CD14-positive monocyte (primary cell): ENCODE results near the gene RGS11. TPM values are rescaled to one million over a fixed set of nuclear protein-coding genes. Genes with fewer than 3 reads are reported as not detected.

Experiments
- DNase-seq, 3 donors: peaks; one replicate each; pipeline ENCODE4 v3.0.0-alpha.2; 2011 to 2022
- H2AFZ ChIP-seq: 2 replicates; pipeline ENCODE4 v1.6.0; 2012; ENCODE audit warnings: mild to moderate bottlenecking, low read depth, low read length, inconsistent platforms; ENCODE audit not compliant: insufficient read depth, poor library complexity, severe bottlenecking
- H3K27ac ChIP-seq, 2 donors: 1 replicate in 1 of 2; 2 replicates in 1 of 2; pipeline ENCODE4 v1.5.1; 2012 to 2013; ENCODE audit warnings: low read length in 2 of 2, control low read depth in 1 of 2, inconsistent platforms in 1 of 2, low read depth in 1 of 2, mild to moderate bottlenecking in 1 of 2
- H3K27me3 ChIP-seq, 2 donors: one replicate each; pipeline versions ENCODE4 v1.6.0 to v1.6.1; 2011 to 2013; ENCODE audit warnings: low read length in 2 of 2; ENCODE audit not compliant: control insufficient read depth in 2 of 2, insufficient read depth in 2 of 2
- H3K36me3 ChIP-seq, 2 donors: replicated peaks in 1 of 2; 1 replicate in 1 of 2; 2 replicates in 1 of 2; pipeline versions ENCODE4 v1.5.1 to v1.6.1; 2012 to 2013; ENCODE audit warnings: low read length in 2 of 2, control low read depth in 1 of 2, inconsistent platforms in 1 of 2, mild to moderate bottlenecking in 1 of 2; ENCODE audit not compliant: insufficient read depth in 2 of 2, control insufficient read depth in 1 of 2
- H3K4me1 ChIP-seq, 2 donors: 1 replicate in 1 of 2; 2 replicates in 1 of 2; pipeline versions ENCODE4 v1.5.1 to v1.6.1; 2012 to 2013; ENCODE audit warnings: low read length in 2 of 2, control low read depth in 1 of 2, inconsistent platforms in 1 of 2, mild to moderate bottlenecking in 1 of 2, moderate library complexity in 1 of 2; ENCODE audit not compliant: insufficient read depth in 2 of 2, control insufficient read depth in 1 of 2
- H3K4me2 ChIP-seq: replicated peaks from 2 replicates; pipeline ENCODE3; 2012; ENCODE audit warnings: low read length, moderate library complexity, mild to moderate bottlenecking; ENCODE audit not compliant: poor library complexity, severe bottlenecking; ENCODE audit errors: extremely low read depth
- H3K4me3 ChIP-seq, 3 experiments: fragments of 200-600 bp in 1 of 3; sonication (generic) in 1 of 3; replicated peaks in 1 of 3; 1 replicate in 2 of 3; 2 replicates in 1 of 3; pipeline ENCODE4 v1.5.1; 2011 to 2013; ENCODE audit warnings: low read length in 3 of 3, mild to moderate bottlenecking in 3 of 3, control low read depth in 2 of 3, low read depth in 2 of 3, inconsistent platforms in 1 of 3, moderate library complexity in 1 of 3
- H3K79me2 ChIP-seq: 2 replicates; pipeline ENCODE4 v1.6.0; 2012; ENCODE audit warnings: mild to moderate bottlenecking, control low read depth, inconsistent platforms, low read length, moderate library complexity; ENCODE audit not compliant: insufficient read depth
- H3K9ac ChIP-seq: 2 replicates; pipeline ENCODE4 v1.6.0; 2017; ENCODE audit warnings: low read length, mild to moderate bottlenecking; ENCODE audit not compliant: insufficient read depth, poor library complexity, severe bottlenecking
- H3K9me3 ChIP-seq, 2 donors: replicated peaks in 1 of 2; 1 replicate in 1 of 2; 2 replicates in 1 of 2; pipeline versions ENCODE4 v1.5.1 to v1.6.1; 2012 to 2013; ENCODE audit warnings: low read length in 2 of 2, control low read depth in 1 of 2; ENCODE audit not compliant: control insufficient read depth in 1 of 2, insufficient read depth in 1 of 2
- H4K20me1 ChIP-seq: 2 replicates; pipeline ENCODE4 v1.6.0; 2012; ENCODE audit warnings: mild to moderate bottlenecking, low read length, control low read depth, moderate library complexity; ENCODE audit not compliant: insufficient read depth
- H3K27ac Mint-ChIP-seq, 7 donors: one replicate each; pipeline ENCODE4 v1.8.0; 2020; ENCODE audit warnings: mild to moderate bottlenecking in 7 of 7, mixed read lengths in 7 of 7, moderate library complexity in 6 of 7, inconsistent platforms in 2 of 7
- H3K27me3 Mint-ChIP-seq, 3 donors: one replicate each; pipeline ENCODE4 v1.8.0; 2021 to 2022; ENCODE audit warnings: low read depth in 3 of 3, mild to moderate bottlenecking in 3 of 3, mixed read lengths in 3 of 3, moderate library complexity in 3 of 3, inconsistent platforms in 1 of 3
- H3K36me3 Mint-ChIP-seq, 2 donors: one replicate each; pipeline ENCODE4 v1.8.0; 2020; ENCODE audit warnings: mixed read lengths in 2 of 2, inconsistent platforms in 1 of 2, mild to moderate bottlenecking in 1 of 2
- H3K4me1 Mint-ChIP-seq: one replicate; pipeline ENCODE4 v1.8.0; 2020; ENCODE audit warnings: mild to moderate bottlenecking, mixed read lengths
- H3K4me3 Mint-ChIP-seq, 2 donors: one replicate each; pipeline ENCODE4 v1.8.0; 2020; ENCODE audit warnings: mild to moderate bottlenecking in 2 of 2, mixed read lengths in 2 of 2, moderate library complexity in 1 of 2
- H3K9me3 Mint-ChIP-seq, 7 donors: one replicate each; pipeline ENCODE4 v1.8.0; 2020 to 2022; ENCODE audit warnings: mixed read lengths in 7 of 7, mild to moderate bottlenecking in 6 of 7, moderate library complexity in 6 of 7, inconsistent platforms in 2 of 7
- CTCF ChIP-seq: fragments of 200-600 bp; IDR thresholded peaks from one replicate; pipeline ENCODE4 v1.8.0; 2022; ENCODE audit warnings: antibody characterized with exemption, mild to moderate bottlenecking
- WGBS: methylation state at CpG from one replicate; pipeline ENCODE4 v1.1.5; 2013; ENCODE audit warnings: missing lambda C conversion rate; ENCODE audit not compliant: insufficient coverage; 5-methylcytosine and 5-hydroxymethylcytosine counted together
- intact Hi-C, 2 donors: fragments of 100-400 bp; cut with micrococcal nuclease; formaldehyde crosslinking; loops; one replicate each; pipeline versions ENCODE4 v1.15.0 to v1.15.1; 2023
- polyA plus RNA-seq, 3 donors: library from polyadenylated mRNA; depleted of rRNA in 1 of 3; unstranded in 2 of 3; stranded (reverse) in 1 of 3; fragments of 300-500 nt in 2 of 3; fragments of >200 nt in 1 of 3; fragmentation: Illumina TruSeq in 2 of 3; gene quantifications; 1 replicate in 2 of 3; 2 replicates in 1 of 3; pipeline ENCODE4 v1.2.3, GENCODE V29; 2012 to 2021

RGS11 gene
- polyA plus RNA-seq, 3 donors = 0.07 TPM; not detected in 2

- peaks cover 73% of the 10 kb centered on the region for H4K20me1 ChIP-seq
- Mint-ChIP-seq H3K27ac (peak overlapping the region in 1 of 7 donors; percentile 15), H3K27me3 (no peaks in the 10 kb centered on the region), H3K9me3 (no peaks in the 10 kb centered on the region), H3K4me1 (peaks cover 6% of the 10 kb centered on the region), H3K4me3 (no peak overlapping the region), H3K36me3 (peaks cover 40 to 42% of the 10 kb centered on the region in 2 donors)
- no peak for DNase-seq
- intact Hi-C loops = no loop called here
- H2AFZ ChIP-seq = no peak overlapping the region
- no peak overlapping the region for H3K4me3 ChIP-seq
- H3K9ac ChIP-seq = no peak overlapping the region
- H3K4me2 ChIP-seq = no peak overlapping the region
- H3K9me3 ChIP-seq = no peaks in the 10 kb centered on the region
- H3K36me3 ChIP-seq = peaks cover 25 to 48% of the 10 kb centered on the region in 2 donors
- 95% methylated on average over 21 of the region's 22 CpGs for WGBS
- TF ChIP-seq CTCF = no peak
- peaks cover 0 to under 1% of the 10 kb centered on the region in 2 donors for H3K4me1 ChIP-seq
- no peak overlapping the region for H3K27ac ChIP-seq
- no peaks in the 10 kb centered on the region for H3K27me3 ChIP-seq
- H3K79me2 ChIP-seq = peaks cover 89% of the 10 kb centered on the region
Measured at GRCh38 chr16:318628-319027, 42.9 kb upstream of the RGS11 start.

GRCh38 chr16:317583-317982 is 41.8 kb upstream of the RGS11 start:
- H3K27me3 ChIP-seq = no peaks in the 10 kb centered on the region
- no peak overlapping the region for H3K4me2 ChIP-seq
- Mint-ChIP-seq H3K9me3 (no peaks in the 10 kb centered on the region), H3K36me3 (peaks cover 50 to 52% of the 10 kb centered on the region in 2 donors), H3K4me3 (no peak overlapping the region), H3K4me1 (peaks cover 2% of the 10 kb centered on the region), H3K27ac (no peak overlapping the region), H3K27me3 (no peaks in the 10 kb centered on the region)
- no peaks in the 10 kb centered on the region for H3K4me1 ChIP-seq
- intact Hi-C loops = no loop called here
- no peak overlapping the region for H2AFZ ChIP-seq
- 100% methylated on average over 4 of the region's 5 CpGs for WGBS
- peaks cover 91% of the 10 kb centered on the region for H3K79me2 ChIP-seq
- no peak overlapping the region for H3K4me3 ChIP-seq
- H4K20me1 ChIP-seq = peaks cover 67% of the 10 kb centered on the region
- H3K27ac ChIP-seq = no peak overlapping the region
- no peak for DNase-seq
- peaks cover 35 to 58% of the 10 kb centered on the region in 2 donors for H3K36me3 ChIP-seq
- H3K9ac ChIP-seq = no peak overlapping the region
- no peaks in the 10 kb centered on the region for H3K9me3 ChIP-seq
- TF ChIP-seq CTCF = no peak
